Sigmoid colon (tissue), 7 donors: ENCODE data around the gene SIN3A. TPM values are rescaled to one million over a fixed set of nuclear protein-coding genes. Genes with fewer than 3 reads are reported as not detected.
A peak's percentile ranks its signal among the peaks of the same experiment; 100 is the strongest.
"Not testable (repeated sequence)": the region's sequence is repeated elsewhere in the genome, so short reads cannot be mapped to it uniquely, and the experiment has no call there.

Experiments
- DNase-seq: peaks from one replicate; pipeline ENCODE4 v3.0.0-alpha.2; 2019
- H3K27ac ChIP-seq, 4 donors: fragments of 200-600 bp; sonication (generic); one replicate each; pipeline ENCODE4 v1.5.1; 2016 to 2019; ENCODE audit warnings: mild to moderate bottlenecking in 1 of 4
- H3K27me3 ChIP-seq, 3 donors: fragments of 200-600 bp; sonication (generic); one replicate each; pipeline ENCODE4 v1.5.1; 2019; ENCODE audit warnings: mild to moderate bottlenecking in 1 of 3
- H3K36me3 ChIP-seq, 4 donors: fragments of 200-600 bp; sonication (generic); one replicate each; pipeline ENCODE4 v1.5.1; 2016 to 2019
- H3K4me1 ChIP-seq, 4 donors: fragments of 200-600 bp; sonication (generic); one replicate each; pipeline ENCODE4 v1.5.1; 2017 to 2019
- H3K4me3 ChIP-seq, 4 donors: fragments of 200-600 bp; sonication (generic); one replicate each; pipeline ENCODE4 v1.5.1; 2017 to 2019; ENCODE audit warnings: mild to moderate bottlenecking in 2 of 4, moderate library complexity in 1 of 4
- H3K9me3 ChIP-seq, 4 donors: fragments of 200-600 bp in 3 of 4; sonication (generic) in 3 of 4; one replicate each; pipeline versions ENCODE4 v1.5.1 to v1.6.1; 2013 to 2019
- CTCF ChIP-seq, 4 experiments: fragments of 450-650 bp in 3 of 4; fragments of 200-600 bp in 1 of 4; IDR thresholded peaks; one replicate each; pipeline ENCODE4 v1.5.1; 2016 to 2019; ENCODE audit warnings: antibody characterized with exemption in 4 of 4, mild to moderate bottlenecking in 3 of 4, moderate library complexity in 2 of 4
- EP300 ChIP-seq, 4 donors: sonication (generic); formaldehyde crosslinking; IDR thresholded peaks; one replicate each; pipeline ENCODE4 v1.6.1; 2017; ENCODE audit warnings: antibody characterized with exemption in 4 of 4
- POLR2A ChIP-seq, 2 donors: fragments of 450-650 bp; IDR thresholded peaks; one replicate each; pipeline ENCODE4 v1.6.1; 2016; ENCODE audit warnings: antibody characterized with exemption in 2 of 2, mild to moderate bottlenecking in 2 of 2, moderate library complexity in 2 of 2
- POLR2AphosphoS5 ChIP-seq, 4 donors: sonication (generic); formaldehyde crosslinking; IDR thresholded peaks; one replicate each; pipeline ENCODE4 v1.6.1; 2017; ENCODE audit warnings: antibody characterized with exemption in 4 of 4
- WGBS, 2 donors: extraction: QIAGEN DNeasy Blood & Tissue Kit; methylation state at CpG; one replicate each; pipeline ENCODE4 v1.1.7; 2013; 5-methylcytosine and 5-hydroxymethylcytosine counted together
- intact Hi-C: fragments of 100-400 bp; cut with DNase I; formaldehyde crosslinking; loops from one replicate; pipeline ENCODE4 v1.15.1; 2023
- polyA plus RNA-seq, 3 donors: library from polyadenylated mRNA; stranded (reverse); fragments of 200-250 nt; gene quantifications; one replicate each; pipeline ENCODE4 v1.2.3, GENCODE V29; 2013
- total RNA-seq, 4 donors: library from RNA; depleted of rRNA; stranded (reverse); fragments of >200 nt; gene quantifications; one replicate each; pipeline ENCODE4 v1.1.0, GENCODE V29; 2016
- donor health status: healthy with polysubstance abuse.
- donor health status: Bipolar disorder and iron deficiency.
- donor health status: healthy.

The SIN3A gene
- total and polyA plus RNA-seq, 7 donors, result 7.9 to 41.8 (median 34.6) TPM

GRCh38 chr15:75338661-75339240 is 112.7 kb downstream of the SIN3A start:
- Histone ChIP-seq H3K27me3 (no peaks in the 10 kb centered on the region), H3K36me3 (peaks cover 0 to 24% (median 5%) of the 10 kb centered on the region in 4 donors), H3K4me3 (no peak overlapping the region), H3K9me3 (no peaks in the 10 kb centered on the region), H3K27ac (no peak overlapping the region), H3K4me1 (peaks cover 0 to 19% (median 14%) of the 10 kb centered on the region in 4 donors)
- intact Hi-C loops, result no loop called here
- 90 to 94% methylated on average over 11 of the region's 11 CpGs for whole genome bisulfite sequencing, 2 donors
- DNase-seq, result peak; percentile 46
- TF ChIP-seq EP300 (IDR thresholded peaks at IDR 0.05) (no peak), POLR2AphosphoS5 (IDR thresholded peaks at IDR 0.05) (no peak), POLR2A (IDR thresholded peaks at IDR 0.05) (no peak), CTCF (IDR thresholded peaks at IDR 0.05) (no peak)

GRCh38 chr15:75335705-75336355 is 115.7 kb downstream of the SIN3A start, which contains the start of gene COMMD4:
COMMD4 (plus strand) TSS chr15:75336063; CDS start chr15:75336090, 27 bp downstream.
- H3K36me3 ChIP-seq, result peaks cover 0 to 17% (median 5%) of the 10 kb centered on the region in 4 donors
- H3K9me3 ChIP-seq, result no peaks in the 10 kb centered on the region
- peak; percentile 99 for DNase-seq
- peak within 1 kb of the TSS; percentile 68 to 95 (median 80) for H3K4me3 ChIP-seq
- H3K27me3 ChIP-seq, result no peaks in the 10 kb centered on the region
- 0 to 1% methylated on average over 42 of the region's 42 CpGs for WGBS, 2 donors
- intact Hi-C loops, result no loop called here
- H3K27ac ChIP-seq, result peak within 1 kb of the TSS; percentile 69 to 86 (median 74)
- TF ChIP-seq CTCF (IDR thresholded peaks at IDR 0.05) (no peak), POLR2AphosphoS5 (IDR thresholded peaks at IDR 0.05) (peak; percentile 23 to 73 (median 68)), POLR2A (IDR thresholded peaks at IDR 0.05) (peak in 1 of 2 donors; percentile 20), EP300 (IDR thresholded peaks at IDR 0.05) (peak in 1 of 4 donors; percentile 27)
- H3K4me1 ChIP-seq, result peaks cover 0 to 19% (median 14%) of the 10 kb centered on the region in 4 donors

- Histone ChIP-seq H3K27me3 (no peaks in the 10 kb centered on the region), H3K4me1 (peaks cover 0 to 19% (median 14%) of the 10 kb centered on the region in 4 donors), H3K9me3 (no peaks in the 10 kb centered on the region), H3K4me3 (peak overlapping the region; percentile 68 to 95 (median 80)), H3K36me3 (peaks cover 0 to 15% (median 5%) of the 10 kb centered on the region in 4 donors), H3K27ac (peak overlapping the region; percentile 69 to 86 (median 74))
- intact Hi-C loops, result no loop called here
- DNase-seq, result no peak
- TF ChIP-seq EP300 (IDR thresholded peaks at IDR 0.05) (no peak), POLR2A (IDR thresholded peaks at IDR 0.05) (no peak), CTCF (IDR thresholded peaks at IDR 0.05) (no peak), POLR2AphosphoS5 (IDR thresholded peaks at IDR 0.05) (no peak)
- 29 to 39% methylated on average over 3 of the region's 3 CpGs for WGBS, 2 donors
Measured at GRCh38 chr15:75335313-75335704, 116.2 kb downstream of the SIN3A start.

GRCh38 chr15:75333654-75334419 is 117.7 kb downstream of the SIN3A start:
- intact Hi-C loops, H3K36me3 ChIP-seq, H3K27me3 ChIP-seq, H3K27ac ChIP-seq, H3K9me3 ChIP-seq, H3K4me3 ChIP-seq: not testable (repeated sequence)
- DNase-seq, result peak; percentile 26
- peaks cover 0 to 19% (median 14%) of the 10 kb centered on the region in 4 donors for H3K4me1 ChIP-seq
- WGBS, 2 donors, result 91 to 92% methylated on average over 15 of the region's 15 CpGs

GRCh38 chr15:75332093-75332492 is 119.4 kb downstream of the SIN3A start:
- H3K36me3 ChIP-seq, H3K27me3 ChIP-seq, H3K27ac ChIP-seq, H3K9me3 ChIP-seq, intact Hi-C loops, H3K4me3 ChIP-seq: not testable (repeated sequence)
- peaks cover 0 to 17% (median 13%) of the 10 kb centered on the region in 4 donors for H3K4me1 ChIP-seq
- 53 to 79% methylated on average over 7 of the region's 7 CpGs for WGBS, 2 donors
- peak; percentile 12 for DNase-seq
